DND-41 (cell line): Measurements from ENCODE around the gene GSE1.

Source experiments
- ATAC-seq: fragments of 200-7000 bp; cut with Tn5 transposase; 3 replicates; pipeline ENCODE4 v1.9.1; 2021; ENCODE audit warnings: low read depth; ENCODE audit not compliant: insufficient read depth
- DNase-seq: peaks from one replicate; pipeline ENCODE4 v3.0.0-alpha.2; 2020
- H2AFZ ChIP-seq: 2 replicates; pipeline ENCODE4 v1.6.0; 2012; ENCODE audit warnings: low read depth, low read length
- H3K27ac ChIP-seq: 2 replicates; pipeline ENCODE4 v1.5.1; 2012; ENCODE audit warnings: low read length, inconsistent platforms
- H3K27me3 ChIP-seq: fragments of 200-600 bp; sonication (generic); 2 replicates; pipeline ENCODE4 v1.6.0; 2012; ENCODE audit warnings: low read length, mild to moderate bottlenecking, inconsistent platforms; ENCODE audit not compliant: insufficient read depth, poor library complexity
- H3K36me3 ChIP-seq: 2 replicates; pipeline ENCODE4 v1.5.1; 2012; ENCODE audit warnings: low read length, inconsistent platforms; ENCODE audit not compliant: insufficient read depth
- H3K4me1 ChIP-seq: 2 replicates; pipeline ENCODE4 v1.5.1; 2012; ENCODE audit warnings: mild to moderate bottlenecking, low read length; ENCODE audit not compliant: insufficient read depth
- H3K4me2 ChIP-seq: 2 replicates; pipeline ENCODE4 v1.6.0; 2012; ENCODE audit warnings: mild to moderate bottlenecking, moderate library complexity, low read length, inconsistent platforms; ENCODE audit not compliant: insufficient read depth
- H3K4me3 ChIP-seq, 2 experiments: fragments of 200-600 bp in 1 of 2; shearing (Covaris generic) in 1 of 2; 2 replicates each; pipeline ENCODE4 v1.5.1; 2012 to 2016; ENCODE audit warnings: inconsistent platforms in 2 of 2, low read length in 2 of 2, mild to moderate bottlenecking in 2 of 2, low read depth in 1 of 2, moderate library complexity in 1 of 2
- H3K79me2 ChIP-seq: 2 replicates; pipeline ENCODE4 v1.6.0; 2012; ENCODE audit warnings: low read length, inconsistent platforms; ENCODE audit not compliant: insufficient read depth
- H3K9ac ChIP-seq: 2 replicates; pipeline ENCODE4 v1.6.0; 2012; ENCODE audit warnings: low read depth, mild to moderate bottlenecking, inconsistent platforms, low read length, moderate library complexity
- H3K9me3 ChIP-seq: 2 replicates; pipeline ENCODE4 v1.5.1; 2012; ENCODE audit warnings: low read length, moderate library complexity, mild to moderate bottlenecking, inconsistent platforms; ENCODE audit not compliant: insufficient read depth, severe bottlenecking
- H4K20me1 ChIP-seq: 2 replicates; pipeline ENCODE4 v1.6.0; 2012; ENCODE audit warnings: low read length; ENCODE audit not compliant: insufficient read depth
- CTCF ChIP-seq: IDR thresholded peaks from 2 replicates; pipeline ENCODE4 v1.5.1; 2012; ENCODE audit warnings: borderline replicate concordance, low read length, moderate library complexity, mild to moderate bottlenecking; ENCODE audit not compliant: poor library complexity, severe bottlenecking; ENCODE audit errors: extremely low read depth
- EZH2 ChIP-seq: IDR thresholded peaks from 3 replicates; pipeline ENCODE4 v1.6.1; 2012; ENCODE audit warnings: borderline replicate concordance, low read depth, mild to moderate bottlenecking, moderate library complexity, low read length, inconsistent platforms; ENCODE audit not compliant: severe bottlenecking

GSE1 gene

GRCh38 chr16:85650844-85651628 is 37.9 kb downstream of the GSE1 start:
- peaks cover 69% of the 10 kb centered on the region for H3K36me3 ChIP-seq
- H3K4me3 ChIP-seq = no peak overlapping the region
- H3K9ac ChIP-seq = no peak overlapping the region
- no peak for TF ChIP-seq EZH2
- TF ChIP-seq CTCF = no peak
- no peak overlapping the region for H3K4me2 ChIP-seq
- H3K27me3 ChIP-seq = no peaks in the 10 kb centered on the region
- ATAC-seq = no peak
- no peak for DNase-seq
- H3K9me3 ChIP-seq = no peaks in the 10 kb centered on the region
- no peak overlapping the region for H2AFZ ChIP-seq
- no peak overlapping the region for H3K27ac ChIP-seq
- peaks cover 79% of the 10 kb centered on the region for H4K20me1 ChIP-seq
- H3K4me1 ChIP-seq = no peaks in the 10 kb centered on the region
- H3K79me2 ChIP-seq = peaks cover 14% of the 10 kb centered on the region; the same call in 1 of the 2 replicates

- no peak overlapping the region for H2AFZ ChIP-seq
- H3K27ac ChIP-seq = no peak overlapping the region
- H3K4me3 ChIP-seq = no peak overlapping the region
- 0 out of 2 replicates have a peak, but pooled peaks cover 11% of the 10 kb centered on the region for H3K79me2 ChIP-seq
- DNase-seq (no peak), ATAC-seq (no peak)
- peaks cover 73% of the 10 kb centered on the region for H3K36me3 ChIP-seq
- no peak overlapping the region for H3K4me2 ChIP-seq
- no peaks in the 10 kb centered on the region for H3K4me1 ChIP-seq
- peaks cover 78% of the 10 kb centered on the region for H4K20me1 ChIP-seq
- H3K27me3 ChIP-seq = no peaks in the 10 kb centered on the region
- H3K9ac ChIP-seq = no peak overlapping the region
- TF ChIP-seq EZH2 (no peak), CTCF (no peak)
- no peaks in the 10 kb centered on the region for H3K9me3 ChIP-seq
Measured at GRCh38 chr16:85651629-85652430, 38.7 kb downstream of the GSE1 start.

- TF ChIP-seq CTCF (no peak), EZH2 (no peak)
- no peak overlapping the region for H3K9ac ChIP-seq
Measured at GRCh38 chr16:85652431-85653221, 39.5 kb downstream of the GSE1 start.

More at GRCh38 chr16:85652431-85653221, 39.5 kb downstream of the GSE1 start:
- H3K79me2 ChIP-seq = 0 out of 2 replicates have a peak, but pooled peaks cover 6% of the 10 kb centered on the region
- no peak overlapping the region for H3K4me3 ChIP-seq
- H3K36me3 ChIP-seq = peaks cover 81% of the 10 kb centered on the region
- 0 out of 2 replicates have a peak overlapping the region, but pooled peaks have one; percentile 40 for H3K27ac ChIP-seq
- no peaks in the 10 kb centered on the region for H3K9me3 ChIP-seq
- no peaks in the 10 kb centered on the region for H3K27me3 ChIP-seq
- no peak overlapping the region for H2AFZ ChIP-seq
- peaks cover 79% of the 10 kb centered on the region for H4K20me1 ChIP-seq
- peak; percentile 22; the same call in 1 of the 3 replicates for ATAC-seq
- H3K4me2 ChIP-seq = no peak overlapping the region
- H3K4me1 ChIP-seq = no peaks in the 10 kb centered on the region
- DNase-seq = no peak
